HG02943 (cell line): ENCODE measurements around the gene EXOC4.
"Not testable (repeated sequence)": the region's sequence is repeated elsewhere in the genome, so short reads cannot be mapped to it uniquely, and the experiment has no call there.

Source experiments
- ATAC-seq: cut with Tn5 transposase; IDR thresholded peaks from one replicate; pipeline ENCODE4 v1.9.1; 2021; ENCODE audit warnings: mild to moderate bottlenecking, low read depth, moderate library complexity; ENCODE audit not compliant: unreplicated experiment

Gene EXOC4

DNA sequence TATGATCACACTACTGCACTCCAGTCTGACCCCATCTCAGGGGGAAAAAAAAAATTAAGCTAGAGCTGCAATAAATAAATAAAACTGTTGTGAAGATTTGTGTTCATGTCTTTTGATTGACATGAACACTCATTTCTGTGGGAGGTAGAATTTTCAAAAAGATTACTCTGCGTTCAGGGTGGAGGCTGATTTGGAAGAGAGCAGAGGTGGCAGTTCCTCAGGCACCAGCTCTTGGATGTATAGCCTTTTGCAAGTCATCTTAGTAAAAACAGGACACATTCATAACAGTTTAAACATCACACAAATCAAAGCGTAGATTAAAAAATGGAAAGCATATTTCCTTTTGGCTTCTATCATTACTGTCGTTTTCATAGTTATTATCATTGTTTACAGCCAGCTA, 630.7 kb downstream of the EXOC4 start:
- ATAC-seq, result no peak

DNA sequence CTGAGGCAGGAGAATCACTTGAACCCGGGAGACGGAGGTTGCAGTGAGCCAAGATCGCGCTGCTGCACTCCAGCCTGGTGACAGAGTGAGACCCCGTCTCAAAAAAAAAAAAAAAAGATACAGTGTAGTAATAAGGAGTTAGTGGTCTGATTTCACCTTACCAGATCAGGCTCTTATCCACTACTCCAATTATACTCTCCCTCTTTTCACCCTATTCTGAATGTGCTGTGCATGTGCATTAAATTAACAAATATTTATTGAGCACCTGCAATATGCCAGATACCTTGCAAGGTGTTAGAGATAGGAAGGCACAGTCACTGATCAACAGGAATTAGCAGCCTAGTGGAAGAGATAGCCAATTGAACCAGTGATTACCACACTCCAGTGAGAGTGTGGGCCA, 632.3 kb downstream of the EXOC4 start:
- no peak for ATAC-seq

DNA sequence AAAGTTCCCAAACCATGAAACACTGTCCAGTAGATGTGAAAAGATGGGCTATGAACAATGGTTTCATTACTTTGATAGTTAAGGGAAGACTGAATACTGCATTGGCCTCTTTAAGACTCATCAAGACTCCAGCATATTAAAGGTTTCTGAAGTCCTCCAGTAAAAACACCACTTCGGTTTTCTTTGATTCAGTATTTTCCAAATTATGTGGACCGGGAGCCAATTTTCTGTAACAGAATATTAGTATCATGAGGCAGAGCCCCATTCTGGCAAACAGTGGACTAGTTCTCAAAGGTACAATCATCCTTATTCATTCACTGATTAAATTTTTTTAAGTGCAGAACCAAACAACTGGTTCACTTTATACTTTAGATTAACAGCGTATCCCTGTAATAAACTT, 633.2 kb downstream of the EXOC4 start:
- no peak for ATAC-seq

DNA sequence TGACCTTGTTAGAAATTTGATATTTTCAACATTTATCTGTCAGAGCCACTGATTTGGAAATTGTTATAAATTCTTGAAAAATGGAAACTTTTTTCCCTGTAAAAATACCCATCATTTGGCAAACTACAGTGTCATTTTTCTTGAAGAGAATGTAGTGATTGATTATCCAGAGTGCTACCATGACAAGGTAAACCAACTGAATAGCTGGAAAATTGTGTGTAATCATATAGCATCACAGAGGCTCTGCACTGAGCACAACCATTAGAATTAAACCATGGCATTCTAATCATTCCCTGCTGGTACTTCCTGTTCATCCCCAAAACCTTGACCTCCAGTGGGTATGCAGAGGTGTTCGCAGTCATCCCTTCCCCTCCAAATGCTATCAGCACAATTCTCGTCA, 633.9 kb downstream of the EXOC4 start:
- no peak for ATAC-seq

DNA sequence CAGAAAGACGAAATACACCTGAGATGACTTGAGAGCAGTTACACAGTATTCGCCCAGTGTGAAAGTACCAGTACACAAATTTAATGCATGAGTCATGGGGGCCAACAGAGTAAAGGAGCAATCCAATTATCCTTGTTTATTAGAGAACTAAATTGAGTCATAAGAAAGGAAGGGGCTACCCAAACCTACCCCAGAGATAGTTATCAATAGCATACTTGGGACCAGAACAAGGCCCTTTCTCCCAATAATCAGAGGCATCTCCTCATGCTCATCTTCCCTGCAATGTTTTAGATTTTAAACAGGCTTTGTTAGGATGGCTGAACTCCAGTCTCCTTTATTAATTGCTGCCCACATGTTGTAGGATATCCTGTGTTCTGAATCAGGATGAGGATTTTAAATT, 634.6 kb downstream of the EXOC4 start:
- ATAC-seq, result no peak

DNA sequence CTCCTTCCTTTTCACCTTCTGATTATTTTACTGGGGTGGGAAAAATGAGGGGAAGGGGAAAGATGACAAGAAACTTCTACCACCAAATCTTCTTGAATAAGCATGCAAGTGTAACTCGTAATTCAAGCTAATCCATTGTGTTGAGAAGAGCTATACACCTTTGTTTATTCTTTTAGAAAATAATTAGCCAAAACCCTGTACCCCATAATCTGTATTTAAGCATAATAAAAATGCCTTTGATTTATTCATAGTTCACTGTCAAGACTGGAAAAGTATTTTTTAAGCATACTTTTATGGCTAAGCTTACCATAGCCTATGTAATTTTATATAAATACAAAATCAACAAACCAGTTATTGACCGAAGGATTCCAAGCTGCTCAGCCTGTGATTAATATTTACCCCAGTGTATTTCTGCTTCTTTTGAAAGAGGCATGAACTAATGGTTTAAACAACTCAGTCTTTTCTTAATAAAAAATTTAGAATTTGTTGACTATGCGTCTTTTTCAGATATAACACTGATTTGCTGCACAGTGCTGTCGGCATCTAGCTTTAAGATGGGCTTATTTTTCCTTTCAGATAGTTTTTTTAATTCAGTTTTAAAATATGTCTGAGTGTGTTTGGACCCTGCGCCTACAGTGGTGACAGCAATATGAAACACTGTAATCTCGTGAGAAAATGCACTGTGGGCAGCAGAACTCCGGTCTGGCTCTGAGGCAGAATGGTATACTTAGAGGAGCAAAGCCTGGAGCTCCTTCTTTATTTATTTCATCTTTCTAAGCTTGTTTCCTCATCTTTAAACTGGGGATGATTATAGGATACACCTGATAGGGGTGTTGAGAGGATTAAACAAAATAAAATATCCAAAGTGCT, 635.4 kb downstream of the EXOC4 start:
- no peak for ATAC-seq

DNA sequence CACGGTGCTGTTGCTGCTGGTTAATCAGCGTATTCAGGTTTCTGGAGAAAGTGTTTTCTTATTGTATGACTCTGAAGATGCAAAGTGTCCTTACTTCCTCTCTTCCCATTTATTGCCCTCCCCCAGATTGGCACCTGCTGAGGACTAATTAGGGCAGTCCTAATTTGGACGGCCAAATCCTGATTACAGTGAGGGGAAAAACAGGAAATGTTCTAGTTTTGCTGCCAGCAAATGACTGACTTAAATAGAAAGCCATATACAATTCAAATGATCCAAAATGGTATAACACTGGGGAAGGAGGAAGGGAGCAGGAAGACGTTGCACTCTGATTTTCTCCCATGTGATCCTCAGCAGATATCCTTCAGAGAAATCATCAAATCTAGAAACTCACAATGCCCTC, 651.9 kb downstream of the EXOC4 start:
- ATAC-seq, result no peak

DNA sequence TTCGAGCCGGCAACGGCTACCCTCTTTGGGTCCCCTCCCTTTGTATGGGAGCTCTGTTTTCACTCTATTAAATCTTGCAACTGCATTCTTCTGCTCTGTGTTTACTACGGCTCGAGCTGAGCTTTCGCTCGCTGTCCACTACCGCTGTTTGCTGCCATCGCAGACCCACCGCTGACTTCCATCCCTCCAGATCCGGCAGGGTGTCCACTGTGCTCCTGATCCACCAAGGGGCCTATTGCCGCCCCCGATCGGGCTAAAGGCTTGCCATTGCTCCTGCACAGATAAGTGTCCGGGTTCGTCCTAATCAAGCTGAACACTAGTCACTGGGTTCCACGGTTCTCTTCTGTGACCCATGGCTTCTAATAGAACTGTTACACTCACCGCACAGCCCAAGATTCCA, 653.7 kb downstream of the EXOC4 start:
- not testable (repeated sequence) for ATAC-seq

DNA sequence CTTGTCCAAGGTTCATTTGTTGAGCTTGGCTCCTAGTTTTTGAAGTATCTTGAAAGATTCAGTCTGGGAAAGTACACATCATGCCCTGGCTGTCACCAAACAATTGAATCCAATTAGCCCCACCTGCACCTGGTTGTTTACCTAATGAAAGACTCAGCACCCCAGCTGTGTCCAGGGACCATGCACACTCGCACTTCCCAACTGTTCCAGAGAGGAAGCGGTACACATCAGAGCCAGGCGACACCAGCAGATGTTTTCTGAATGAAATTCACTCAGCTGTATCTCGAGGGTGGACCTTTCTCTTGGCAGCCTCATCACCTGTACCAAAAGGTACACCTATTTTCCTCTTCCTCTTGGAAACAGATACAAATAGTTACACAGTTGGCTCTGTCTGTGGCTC, 657.9 kb downstream of the EXOC4 start:
- no peak for ATAC-seq

DNA sequence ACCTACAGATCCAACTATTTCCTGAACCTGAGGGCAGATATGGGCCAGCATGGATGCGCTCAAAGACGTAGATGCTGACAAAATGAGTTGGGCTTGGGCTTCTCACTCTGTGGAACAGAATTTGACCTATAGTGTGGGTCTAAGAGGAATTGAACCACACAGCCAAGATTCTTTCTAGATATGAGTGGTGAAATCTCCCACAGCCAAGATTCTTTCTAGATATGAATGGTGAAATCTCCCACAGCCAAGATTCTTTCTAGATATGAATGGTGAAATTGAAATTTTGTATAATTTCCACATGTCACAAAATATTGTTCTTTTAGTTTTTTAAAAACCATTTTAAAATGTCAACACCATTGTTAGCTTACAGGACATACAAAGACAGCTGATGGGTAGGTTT, 658.8 kb downstream of the EXOC4 start:
- ATAC-seq, result no peak

DNA sequence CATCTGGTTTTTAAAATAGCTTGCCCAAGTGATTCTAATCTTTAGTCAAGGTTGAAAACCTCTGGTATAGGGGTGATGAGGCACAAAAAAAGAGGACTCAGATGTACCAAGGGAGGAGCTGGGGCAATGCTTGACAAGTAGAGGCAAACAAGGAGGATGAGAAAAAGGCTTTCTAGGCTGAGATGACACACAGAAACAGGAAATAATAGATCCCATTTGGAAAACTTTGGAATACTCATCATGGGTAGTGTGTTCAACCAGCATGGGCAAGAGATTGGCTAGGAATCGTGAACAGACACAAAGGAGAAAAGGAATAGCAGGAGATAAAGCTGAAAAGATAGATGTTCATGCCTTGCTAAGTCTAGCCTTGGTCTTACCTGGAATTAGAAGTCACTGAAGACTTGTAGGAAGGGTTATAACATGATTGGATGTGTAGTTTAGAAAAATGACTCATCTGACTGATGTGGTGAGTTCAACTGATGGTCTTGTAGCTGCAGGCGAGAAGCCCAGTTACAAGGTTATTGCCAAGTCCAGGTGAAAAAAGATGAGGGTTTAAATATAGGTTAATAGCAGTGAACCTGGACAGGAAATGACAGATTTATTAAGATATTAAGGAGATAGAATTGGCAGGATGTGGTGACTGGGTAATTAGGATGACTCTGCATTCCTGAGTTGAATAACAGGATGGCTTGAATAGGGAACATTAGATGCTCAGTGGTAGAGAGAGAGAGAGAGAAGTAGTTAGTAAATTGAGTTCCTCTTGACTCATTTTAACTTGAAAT, 660.2 kb downstream of the EXOC4 start:
- ATAC-seq, result no peak

DNA sequence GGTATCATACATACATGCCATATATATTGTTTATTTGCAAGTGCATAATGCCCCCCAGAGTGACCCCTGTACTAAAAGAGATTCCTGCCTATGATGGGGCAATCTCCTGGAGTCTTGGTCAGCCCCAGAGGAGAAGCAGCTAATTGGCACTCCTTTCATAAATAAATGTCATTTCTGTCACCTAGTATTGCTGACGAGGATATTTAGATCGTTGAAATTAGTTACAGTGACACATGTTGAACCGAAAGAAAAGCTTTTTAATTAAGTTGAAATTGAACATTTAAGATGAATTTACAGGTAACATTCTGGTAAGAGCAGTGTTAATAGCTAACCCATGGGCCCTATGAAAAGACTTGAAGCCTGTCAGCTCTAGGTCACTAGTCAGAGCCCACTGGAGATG, 663.7 kb downstream of the EXOC4 start:
- ATAC-seq, result no peak

DNA sequence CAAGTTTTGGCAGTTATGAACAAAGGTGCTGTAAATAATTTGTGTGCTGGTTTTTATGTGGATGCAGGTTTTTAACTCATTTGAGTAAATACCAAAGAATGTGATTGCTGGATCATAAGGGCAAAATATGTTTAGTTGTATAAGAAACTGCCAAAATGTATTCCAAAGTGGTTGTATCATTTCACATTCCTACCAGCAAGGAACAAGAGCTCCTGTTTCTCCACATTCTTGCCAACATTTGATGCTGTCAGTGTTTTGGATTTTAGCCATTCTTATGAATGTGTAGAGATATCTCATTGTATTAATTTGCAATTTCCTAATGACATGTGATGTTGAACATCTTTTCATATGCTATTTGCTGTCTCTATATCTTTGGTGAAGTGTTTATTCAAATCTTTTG, 666.9 kb downstream of the EXOC4 start:
- no peak for ATAC-seq

DNA sequence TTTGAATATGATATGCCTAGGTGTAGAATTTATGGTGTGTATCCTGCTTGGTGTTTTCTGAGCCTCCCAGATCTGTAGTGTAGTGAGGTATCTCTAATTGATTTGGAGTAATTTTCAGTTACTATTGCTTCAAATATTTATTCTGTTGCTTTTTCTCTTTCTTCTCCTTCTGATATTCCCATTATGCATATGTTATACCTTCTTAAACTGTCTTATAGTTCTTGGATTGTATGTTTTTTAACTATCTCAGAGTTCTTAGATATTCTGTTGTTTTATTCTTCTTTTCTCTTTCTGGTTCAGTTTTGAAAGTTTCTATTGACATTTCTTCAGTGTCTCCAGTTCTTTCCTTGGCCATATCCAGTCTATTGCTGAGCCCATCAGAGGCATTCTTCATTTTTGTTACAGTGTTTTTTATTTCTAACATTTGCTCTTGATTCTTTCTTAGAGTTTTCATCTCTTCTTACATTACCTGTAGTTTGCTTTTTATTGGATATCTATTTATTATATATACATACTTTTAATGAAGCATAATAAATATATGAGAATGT, 668.8 kb downstream of the EXOC4 start:
- no peak for ATAC-seq

DNA sequence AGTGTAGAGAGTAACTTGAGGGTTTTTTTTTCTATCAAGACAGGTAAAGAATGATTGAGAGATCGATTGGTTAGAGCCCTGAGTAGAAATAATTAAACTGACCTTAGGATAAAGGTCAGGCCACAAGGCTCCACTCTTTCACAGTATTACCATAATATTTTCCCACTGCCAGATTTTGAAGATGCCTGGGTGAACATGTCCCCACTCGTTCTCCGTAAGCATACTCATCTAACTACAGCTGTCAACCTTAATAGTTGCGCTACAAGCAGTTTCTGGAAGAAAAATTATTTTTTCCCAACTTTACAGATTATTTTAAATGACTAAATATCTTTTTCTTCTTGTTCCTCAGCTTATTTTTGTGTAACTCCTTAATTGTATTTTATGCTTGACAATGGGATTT, 671.1 kb downstream of the EXOC4 start:
- ATAC-seq, result no peak

DNA sequence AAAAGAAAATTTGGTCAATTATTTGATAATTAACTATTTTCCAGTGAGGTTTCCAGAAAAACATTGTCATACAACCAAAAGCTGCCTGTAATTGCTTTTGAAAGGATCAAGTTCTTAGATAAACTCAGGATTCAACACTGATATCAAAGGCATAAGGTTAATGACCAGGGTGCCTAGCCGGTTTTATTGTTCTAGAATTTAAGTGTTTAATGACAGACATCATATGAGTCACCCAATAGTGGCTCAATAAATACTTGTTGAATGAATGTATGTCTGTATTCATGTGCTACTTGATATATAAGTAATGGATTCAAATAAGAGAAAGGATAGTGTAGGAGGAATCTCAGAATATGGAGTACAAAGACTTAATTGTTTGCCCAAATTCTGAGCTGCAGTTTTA, 678.2 kb downstream of the EXOC4 start:
- no peak for ATAC-seq

DNA sequence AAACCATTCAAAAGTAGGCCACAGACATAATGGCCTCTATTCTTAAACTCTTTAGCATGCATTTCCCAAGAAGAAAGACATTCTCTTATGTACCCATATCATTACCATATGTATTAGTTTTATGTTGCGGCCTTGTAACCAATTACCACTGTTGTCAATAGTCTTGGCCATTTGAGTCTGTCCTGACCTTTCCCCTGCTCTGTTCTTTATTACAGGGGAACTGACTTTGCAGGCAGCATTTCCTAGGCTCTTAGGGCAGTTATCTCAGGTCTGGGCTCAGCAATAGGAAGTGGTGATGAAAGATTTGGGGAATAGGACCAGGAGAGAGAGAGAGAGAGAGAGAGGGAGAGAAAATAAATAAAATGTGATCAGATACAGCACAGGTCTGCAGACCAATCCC, 679.7 kb downstream of the EXOC4 start:
- ATAC-seq, result no peak

DNA sequence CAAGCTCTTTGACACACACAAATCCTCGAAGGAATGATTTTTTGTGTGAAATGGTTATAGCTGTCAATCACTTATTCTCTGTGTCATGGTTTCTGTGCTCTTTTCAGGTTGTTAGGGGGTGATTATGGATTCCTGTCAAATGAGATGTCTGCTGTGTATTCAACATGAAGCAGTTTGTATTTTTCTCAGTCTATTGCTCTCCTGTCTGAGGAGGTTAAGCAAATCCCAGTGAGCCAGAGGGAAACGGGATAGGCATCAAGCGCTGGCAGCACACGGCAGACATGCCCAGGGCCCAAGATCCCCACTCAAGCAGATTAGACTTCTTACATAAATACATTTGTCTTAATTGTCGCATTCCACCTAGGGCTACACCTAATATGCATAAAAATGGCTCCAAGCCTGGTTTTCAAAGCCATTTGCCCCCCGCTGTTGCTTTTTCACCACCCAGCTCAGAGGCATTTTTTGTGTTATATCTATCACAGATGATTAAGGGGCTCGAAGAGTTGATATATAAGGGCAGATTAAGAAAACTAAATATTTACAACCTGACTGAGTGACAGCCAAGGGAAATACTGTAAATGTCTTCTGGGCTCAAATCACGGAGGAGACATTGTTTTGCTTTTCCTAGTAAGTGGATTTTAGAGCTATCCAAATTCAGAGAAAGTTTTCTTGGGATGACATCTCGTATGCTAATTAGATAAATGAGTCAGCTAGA, 681.5 kb downstream of the EXOC4 start:
- ATAC-seq, result no peak

DNA sequence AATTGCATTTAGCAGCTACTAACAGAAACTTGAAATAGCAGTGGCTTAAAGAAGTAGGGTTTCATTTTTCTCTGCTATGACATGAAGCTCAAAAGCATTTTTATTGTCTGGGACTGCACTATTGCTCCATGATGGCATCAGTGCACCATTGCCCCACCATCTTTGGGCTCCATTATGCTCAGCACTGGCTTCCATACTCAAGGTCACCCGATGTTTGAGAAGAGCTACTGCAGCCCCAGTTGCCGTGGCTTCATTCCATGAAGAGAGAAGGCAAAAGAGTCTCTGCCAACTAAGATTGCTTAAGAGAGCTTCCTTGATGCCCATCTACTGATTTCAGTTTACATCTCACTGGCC, 682.1 kb downstream of the EXOC4 start:
- no peak for ATAC-seq

DNA sequence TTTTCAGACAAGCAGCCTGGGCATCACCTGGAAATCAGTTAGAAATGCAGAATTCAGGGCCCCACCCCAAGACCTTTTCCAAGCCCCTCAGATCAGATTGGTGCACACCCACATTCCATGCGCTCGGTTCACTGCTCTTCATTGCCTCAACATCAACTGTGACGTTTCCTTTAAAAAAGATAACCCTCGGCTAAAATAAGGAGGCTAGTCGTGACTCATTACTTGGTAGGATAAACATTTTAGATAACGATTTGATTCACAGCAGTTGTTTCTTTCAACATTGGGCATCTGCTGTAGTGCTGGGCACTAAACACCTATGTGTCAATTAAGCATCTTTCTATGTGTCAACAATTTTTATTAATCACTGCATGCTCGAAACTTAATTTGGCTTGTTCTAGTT, 683.2 kb downstream of the EXOC4 start:
- ATAC-seq, result no peak

DNA sequence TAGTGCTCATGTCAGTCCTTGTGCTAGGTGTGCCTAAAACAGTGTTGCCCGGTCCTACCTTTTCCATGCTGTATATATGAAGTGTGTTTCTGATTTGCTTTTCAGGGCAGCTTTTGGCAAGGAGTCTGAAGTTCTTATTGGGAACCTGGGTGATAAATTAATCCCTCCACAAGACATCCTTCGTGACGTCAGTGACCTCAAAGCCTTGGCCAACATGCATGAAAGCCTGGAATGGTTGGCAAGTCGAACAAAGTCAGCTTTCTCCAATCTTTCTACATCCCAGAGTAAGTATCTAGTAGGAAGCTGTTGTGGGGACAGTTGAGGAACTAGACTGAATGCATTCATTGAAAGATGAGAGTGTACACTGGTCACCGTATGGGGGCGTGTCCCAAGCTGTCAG, 684.9 kb downstream of the EXOC4 start:
- ATAC-seq, result no peak
